ENCODE results near the gene TMEM238. TPM values are rescaled to one million over a fixed set of nuclear protein-coding genes. Genes with fewer than 3 reads are reported as not detected.

TMEM238 gene
- total RNA-seq, 1 experiment from 2014 or later: 18.1 TPM

GRCh38 chr19:55362174-55362989, 21.7 kb downstream of the TMEM238 start:
- no peaks in the 10 kb centered on the region for H3K9me3 Mint-ChIP-seq (ENCODE audit: unreplicated experiment)
- ChIA-PET CTCF (no interaction called here), POLR2A (no interaction called here)
- H3K36me3 Mint-ChIP-seq (ENCODE audit: insufficient read depth, unreplicated experiment): no peaks in the 10 kb centered on the region
- intact Hi-C loops (cut with micrococcal nuclease; ENCODE audit: unreplicated experiment): no loop called here
- Histone ChIP-seq H3K27me3 (replicated peaks; ENCODE audit: control insufficient read depth, insufficient read depth, low read length) (no peaks in the 10 kb centered on the region), H3K4me1 (no peaks in the 10 kb centered on the region), H3K36me3 (ENCODE audit: control insufficient read depth, insufficient read depth, low read length) (no peaks in the 10 kb centered on the region), H3K9me3 (no peaks in the 10 kb centered on the region), H3K4me3 (ENCODE audit: low read depth, low read length) (no peak overlapping the region)
- H3K27me3 Mint-ChIP-seq (ENCODE audit: insufficient read depth, unreplicated experiment): peaks cover 1% of the 10 kb centered on the region
- no peak for TF ChIP-seq CTCF (IDR thresholded peaks at IDR 0.05; ENCODE audit: insufficient read depth in 1 of 2, low read depth in 1 of 2, low read length in 1 of 2, severe bottlenecking in 1 of 2, unreplicated experiment in 1 of 2)
- H3K4me1 Mint-ChIP-seq (ENCODE audit: low read depth, unreplicated experiment): no peaks in the 10 kb centered on the region
- DNase-seq: no peak
- no peak overlapping the region for H3K27ac Mint-ChIP-seq (ENCODE audit: unreplicated experiment)
- BruUV-seq (replicated peaks): no TSS peak
- H3K4me3 Mint-ChIP-seq (ENCODE audit: unreplicated experiment): no peak overlapping the region

GRCh38 chr19:55360902-55361301, 23.2 kb downstream of the TMEM238 start:
- Mint-ChIP-seq H3K36me3 (ENCODE audit: insufficient read depth, unreplicated experiment) (no peaks in the 10 kb centered on the region), H3K4me1 (ENCODE audit: low read depth, unreplicated experiment) (no peaks in the 10 kb centered on the region), H3K27me3 (ENCODE audit: insufficient read depth, unreplicated experiment) (peaks cover 6% of the 10 kb centered on the region), H3K4me3 (ENCODE audit: unreplicated experiment) (no peak overlapping the region), H3K27ac (ENCODE audit: unreplicated experiment) (no peak overlapping the region), H3K9me3 (ENCODE audit: unreplicated experiment) (no peaks in the 10 kb centered on the region)
- Histone ChIP-seq H3K4me1 (no peaks in the 10 kb centered on the region), H3K36me3 (ENCODE audit: control insufficient read depth, insufficient read depth, low read length) (no peaks in the 10 kb centered on the region), H3K9me3 (no peaks in the 10 kb centered on the region), H3K4me3 (ENCODE audit: low read depth, low read length) (no peak overlapping the region), H3K27me3 (replicated peaks; ENCODE audit: control insufficient read depth, insufficient read depth, low read length) (no peaks in the 10 kb centered on the region)
- POLR2A ChIA-PET: no interaction called here
- no TSS peak for BruUV-seq (replicated peaks)
- no peak for TF ChIP-seq CTCF (IDR thresholded peaks at IDR 0.05; ENCODE audit: insufficient read depth in 1 of 2, low read depth in 1 of 2, low read length in 1 of 2, severe bottlenecking in 1 of 2, unreplicated experiment in 1 of 2)
- DNase-seq: no peak
- CTCF ChIA-PET: no interaction called here
- intact Hi-C loops (cut with micrococcal nuclease; ENCODE audit: unreplicated experiment): no loop called here

- no peaks in the 10 kb centered on the region for H3K36me3 ChIP-seq (ENCODE audit: control insufficient read depth, insufficient read depth, low read length)
- intact Hi-C loops (cut with micrococcal nuclease; ENCODE audit: unreplicated experiment): no loop called here
- H3K27me3 ChIP-seq (replicated peaks; ENCODE audit: control insufficient read depth, insufficient read depth, low read length): no peaks in the 10 kb centered on the region
- no peak overlapping the region for H3K4me3 ChIP-seq (ENCODE audit: low read depth, low read length)
- Mint-ChIP-seq H3K4me1 (ENCODE audit: low read depth, unreplicated experiment) (no peaks in the 10 kb centered on the region), H3K36me3 (ENCODE audit: insufficient read depth, unreplicated experiment) (no peaks in the 10 kb centered on the region), H3K9me3 (ENCODE audit: unreplicated experiment) (no peaks in the 10 kb centered on the region), H3K4me3 (ENCODE audit: unreplicated experiment) (no peak overlapping the region), H3K27me3 (ENCODE audit: insufficient read depth, unreplicated experiment) (peaks cover 6% of the 10 kb centered on the region), H3K27ac (ENCODE audit: unreplicated experiment) (no peak overlapping the region)
- DNase-seq: no peak
- no peaks in the 10 kb centered on the region for H3K9me3 ChIP-seq
- POLR2A ChIA-PET: interaction anchor here (1.3 kb wide), 1 partner anchor 20 kb away, joined by 6 read pairs; the partner anchor contains the start of gene KMT5C
- H3K4me1 ChIP-seq: 0 out of 2 replicates have a peak, but pooled peaks cover 3% of the 10 kb centered on the region
- BruUV-seq (replicated peaks): no TSS peak
- CTCF ChIA-PET: no interaction called here
- TF ChIP-seq CTCF (IDR thresholded peaks at IDR 0.05; ENCODE audit: insufficient read depth in 1 of 2, low read depth in 1 of 2, low read length in 1 of 2, severe bottlenecking in 1 of 2, unreplicated experiment in 1 of 2): no peak
Measured at GRCh38 chr19:55358943-55359908, 24.9 kb downstream of the TMEM238 start.
